NCI-H510A (cell line): ENCODE results near the gene ABCF1.
"Not testable (repeated sequence)": the region's sequence is repeated elsewhere in the genome, so short reads cannot be mapped to it uniquely, and the experiment has no call there.

Experiments used
- DNase-seq: peaks from one replicate; lab custom pipeline; 2025; lab: John Stamatoyannopoulos, UW

ABCF1 gene

GRCh38 chr6:30571075-30571761 is at the start of gene ABCF1:
Gene ABCF1 (plus strand): TSS chr6:30571442. CDS start chr6:30571488, 46 bp downstream.
- DNase-seq, result peak; percentile 92

DNA sequence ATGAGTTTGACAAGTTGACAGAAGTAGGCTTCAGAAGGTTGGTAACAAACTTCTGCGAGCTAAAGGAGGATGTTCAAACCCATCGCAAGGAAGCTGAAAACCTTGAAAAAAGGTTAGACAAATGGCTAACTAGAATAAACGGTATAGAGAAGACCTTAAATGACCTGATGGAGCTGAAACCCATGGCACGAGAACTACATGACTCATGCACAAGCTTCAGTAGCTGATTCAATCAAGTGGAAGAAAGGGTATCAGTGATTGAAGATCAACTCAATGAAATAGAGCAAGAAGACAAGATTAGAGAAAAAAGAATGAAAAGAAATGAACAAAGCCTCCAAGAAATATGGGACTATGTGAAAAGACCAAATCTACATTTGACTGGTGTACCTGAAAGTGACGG is 49.3 kb upstream of the ABCF1 start:
- not testable (repeated sequence) for DNase-seq

- not testable (repeated sequence) for DNase-seq
Measured at GRCh38 chr6:30526444-30526843, 44.8 kb upstream of the ABCF1 start.

DNA sequence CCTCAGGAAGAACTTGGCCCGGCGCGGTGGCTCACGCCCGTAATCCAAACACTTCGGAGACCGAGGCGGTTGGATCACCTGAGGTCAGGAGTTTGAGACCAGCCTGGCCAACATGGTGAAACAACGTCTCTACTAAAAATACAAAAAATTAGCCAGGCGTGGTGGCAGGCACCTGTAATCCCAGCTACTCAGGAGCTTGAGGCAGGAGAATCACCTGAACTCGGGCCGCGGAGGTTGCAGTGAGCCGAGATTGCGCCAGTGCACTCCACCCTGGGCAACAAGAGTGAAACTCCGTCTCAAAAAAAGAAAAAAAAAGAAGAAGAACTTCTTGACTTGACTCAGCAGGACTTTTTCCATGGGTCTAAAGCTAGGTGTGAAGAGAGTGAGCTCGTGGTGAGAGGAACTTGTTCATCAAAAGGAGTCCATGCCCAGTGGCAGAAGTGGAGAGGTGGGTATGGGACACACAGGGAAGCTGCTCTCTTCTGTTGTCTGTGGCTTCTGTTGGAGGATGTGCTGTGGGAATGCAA is 41.8 kb upstream of the ABCF1 start:
- not testable (repeated sequence) for DNase-seq

GRCh38 chr6:30530014-30530413 is 41.2 kb upstream of the ABCF1 start:
- no peak for DNase-seq

DNA sequence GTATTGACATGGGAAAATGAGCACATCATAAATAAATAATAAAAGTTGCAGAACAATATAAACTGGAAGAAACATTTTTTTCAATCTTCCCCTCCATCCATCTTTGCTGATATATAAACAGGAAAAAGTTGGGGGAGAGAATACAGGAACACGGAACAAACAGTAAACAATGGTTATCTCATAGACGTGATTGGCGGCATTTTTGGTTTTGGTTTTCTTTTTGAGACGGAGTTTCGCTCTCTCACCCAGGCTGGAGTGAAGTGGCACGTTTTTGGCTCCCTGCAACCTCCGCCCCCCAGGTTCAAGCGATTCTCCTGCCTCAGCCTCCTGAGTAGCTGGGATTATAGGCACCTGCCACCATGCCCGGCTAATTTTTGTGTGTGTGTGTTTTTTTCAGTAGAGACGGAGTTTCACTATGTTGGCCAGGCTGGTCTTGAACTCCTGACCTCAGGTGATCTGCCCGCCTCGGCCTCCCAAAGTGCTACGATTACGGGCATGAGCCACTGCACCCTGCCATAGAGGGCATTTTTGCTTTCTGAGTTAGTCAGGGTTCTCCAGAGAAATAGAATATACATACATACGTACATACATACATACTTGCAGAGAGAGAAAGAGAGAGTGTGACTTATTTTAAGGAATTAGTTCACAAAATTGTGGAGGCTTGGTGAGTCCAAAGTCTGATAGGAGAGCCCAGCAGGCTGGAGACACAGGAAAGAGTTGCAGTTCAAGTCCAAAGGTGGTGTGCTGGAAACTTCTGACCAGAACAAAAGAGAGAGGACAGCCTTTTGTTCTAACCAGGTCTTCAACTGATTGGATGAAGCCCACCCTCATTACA is 37.6 kb upstream of the ABCF1 start:
- no peak for DNase-seq

DNA sequence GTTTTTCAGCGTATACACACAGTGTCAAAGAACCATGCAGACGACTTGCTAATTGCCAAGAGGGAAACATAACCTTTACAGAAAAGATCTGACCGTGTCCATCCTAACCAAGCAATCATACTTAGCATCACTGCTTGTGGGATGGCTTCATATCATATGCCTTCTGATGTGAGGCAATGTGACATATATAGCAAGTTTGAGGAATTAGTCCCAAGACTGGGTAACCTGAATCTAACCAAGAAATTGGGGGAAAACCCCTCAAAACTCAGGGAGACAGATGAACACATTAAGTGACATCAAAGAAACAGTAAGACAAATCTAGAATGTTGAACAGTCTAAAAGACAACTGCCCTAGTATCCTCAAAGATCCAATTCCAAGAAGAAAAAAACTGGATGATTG is 33.3 kb upstream of the ABCF1 start:
- DNase-seq, result no peak

GRCh38 chr6:30541515-30542403 is 29.5 kb upstream of the ABCF1 start:
- DNase-seq, result peak; percentile 69

GRCh38 chr6:30542404-30542725 is 28.9 kb upstream of the ABCF1 start:
- no peak for DNase-seq

GRCh38 chr6:30542915-30543314 is 28.3 kb upstream of the ABCF1 start:
- no peak for DNase-seq

DNA sequence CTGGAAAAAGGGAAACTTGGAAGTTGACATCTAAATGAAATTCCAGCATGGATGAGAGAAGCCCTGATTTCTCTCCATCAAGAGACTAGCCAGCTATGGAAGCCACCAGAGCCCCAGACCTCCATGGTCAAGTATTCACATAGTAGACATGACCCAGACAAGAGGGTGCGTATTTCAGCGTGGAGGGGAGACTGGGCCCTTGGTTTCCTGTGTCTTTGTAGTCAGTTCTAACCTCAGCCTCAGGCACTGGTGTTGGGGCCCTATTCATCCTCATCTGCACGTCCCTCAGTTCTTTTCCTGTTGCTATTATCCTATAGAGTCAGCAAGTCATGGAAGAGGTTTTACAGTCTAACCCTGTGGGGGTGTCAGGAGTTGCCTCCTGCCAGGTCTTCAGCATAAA is 27.4 kb upstream of the ABCF1 start:
- DNase-seq, result no peak

DNA sequence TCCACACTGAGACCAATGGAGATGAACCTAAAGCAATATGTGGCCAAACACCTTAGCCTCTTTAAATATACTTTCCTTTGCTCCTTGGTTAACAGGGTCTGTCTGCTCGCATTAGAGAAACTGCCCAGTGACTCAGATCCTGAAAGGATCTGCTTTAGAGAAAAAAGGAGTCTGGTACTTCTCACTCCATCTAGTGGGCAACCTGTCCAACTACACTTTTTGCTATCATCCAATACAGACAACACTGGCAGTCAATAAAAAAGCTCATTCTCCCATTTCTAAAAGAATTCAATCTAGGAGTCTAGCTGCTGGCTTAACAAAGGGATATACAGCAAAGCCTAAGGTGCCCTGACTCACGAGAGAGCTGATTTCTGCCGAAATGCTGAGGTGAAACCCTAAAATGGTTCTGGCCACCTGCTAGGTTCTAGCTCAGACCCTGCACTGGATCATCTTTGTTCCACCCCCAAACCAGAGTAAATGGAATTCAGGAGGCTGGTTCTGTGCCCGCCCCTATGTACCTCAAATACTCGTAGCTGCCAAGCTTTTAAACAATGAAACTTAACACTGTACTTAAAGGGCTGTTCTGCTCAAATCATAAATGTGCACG is 26.5 kb upstream of the ABCF1 start:
- DNase-seq, result peak; percentile 1

DNA sequence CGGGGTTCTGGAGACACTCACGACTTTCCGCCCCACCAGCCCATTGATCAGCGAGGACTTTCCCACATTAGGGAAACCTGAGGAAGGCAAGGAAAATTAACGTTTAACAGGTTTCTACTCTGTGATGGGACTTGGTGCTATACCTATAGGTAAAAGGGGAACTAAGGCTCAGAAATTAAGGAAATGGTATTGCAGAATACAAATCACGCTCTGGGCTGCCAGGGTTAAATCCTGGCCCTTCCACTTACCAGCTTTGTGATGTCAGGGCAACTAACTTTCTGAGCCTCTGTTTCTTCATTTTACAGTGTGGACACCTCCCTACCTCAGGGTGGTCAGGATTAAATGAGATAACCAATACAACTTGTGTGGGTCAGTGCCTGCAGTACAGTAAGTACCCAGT is 23.8 kb upstream of the ABCF1 start:
- DNase-seq, result no peak

DNA sequence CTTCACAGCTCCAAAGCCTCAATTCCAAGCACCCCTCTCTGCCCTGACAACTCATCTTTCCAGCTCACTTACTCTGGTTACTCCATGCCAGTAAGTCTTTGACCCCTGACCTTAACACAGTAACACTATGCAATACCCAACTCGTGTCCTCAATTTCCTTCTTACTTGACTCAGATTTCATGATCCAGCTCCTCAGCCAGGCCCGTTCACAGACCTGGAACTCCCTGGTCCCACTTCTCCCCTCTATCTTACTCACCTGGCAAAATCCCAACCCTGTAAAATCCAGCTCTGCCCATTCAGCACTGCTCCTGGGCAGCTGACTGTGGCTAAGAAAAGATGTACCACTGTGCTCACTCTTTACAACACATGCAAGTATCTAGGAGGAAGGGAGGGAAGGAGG is 22.9 kb upstream of the ABCF1 start:
- DNase-seq, result no peak

DNA sequence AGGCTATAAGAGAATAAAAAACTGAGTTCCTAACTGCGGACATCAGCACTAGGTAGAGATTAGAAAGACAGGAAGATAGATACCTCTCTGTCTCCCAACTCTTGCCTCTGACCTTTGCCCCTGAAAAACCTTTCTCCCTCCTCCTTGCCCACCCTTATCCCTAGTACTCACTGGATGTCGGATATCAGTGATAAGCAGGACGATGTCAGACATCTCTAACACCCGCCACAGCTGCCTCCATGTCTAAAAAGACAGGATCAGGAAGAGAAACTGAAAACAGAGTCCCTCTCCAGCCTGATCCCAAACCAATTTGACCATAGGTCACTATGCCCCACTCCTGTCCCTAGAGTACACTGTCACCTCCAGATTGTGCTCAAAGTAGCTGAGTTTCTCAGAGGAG is 16.8 kb upstream of the ABCF1 start:
- no peak for DNase-seq

- DNase-seq, result no peak
Measured at GRCh38 chr6:30554962-30555815, 16.1 kb upstream of the ABCF1 start.

- DNase-seq, result no peak
Measured at GRCh38 chr6:30555816-30556065, 15.5 kb upstream of the ABCF1 start.

- DNase-seq, result peak; percentile 90
Measured at GRCh38 chr6:30556066-30556905, 15.0 kb upstream of the ABCF1 start, which contains the start of gene GNL1. Gene GNL1 (minus strand): TSS chr6:30556489. CDS start chr6:30556203, 286 bp downstream.

DNA sequence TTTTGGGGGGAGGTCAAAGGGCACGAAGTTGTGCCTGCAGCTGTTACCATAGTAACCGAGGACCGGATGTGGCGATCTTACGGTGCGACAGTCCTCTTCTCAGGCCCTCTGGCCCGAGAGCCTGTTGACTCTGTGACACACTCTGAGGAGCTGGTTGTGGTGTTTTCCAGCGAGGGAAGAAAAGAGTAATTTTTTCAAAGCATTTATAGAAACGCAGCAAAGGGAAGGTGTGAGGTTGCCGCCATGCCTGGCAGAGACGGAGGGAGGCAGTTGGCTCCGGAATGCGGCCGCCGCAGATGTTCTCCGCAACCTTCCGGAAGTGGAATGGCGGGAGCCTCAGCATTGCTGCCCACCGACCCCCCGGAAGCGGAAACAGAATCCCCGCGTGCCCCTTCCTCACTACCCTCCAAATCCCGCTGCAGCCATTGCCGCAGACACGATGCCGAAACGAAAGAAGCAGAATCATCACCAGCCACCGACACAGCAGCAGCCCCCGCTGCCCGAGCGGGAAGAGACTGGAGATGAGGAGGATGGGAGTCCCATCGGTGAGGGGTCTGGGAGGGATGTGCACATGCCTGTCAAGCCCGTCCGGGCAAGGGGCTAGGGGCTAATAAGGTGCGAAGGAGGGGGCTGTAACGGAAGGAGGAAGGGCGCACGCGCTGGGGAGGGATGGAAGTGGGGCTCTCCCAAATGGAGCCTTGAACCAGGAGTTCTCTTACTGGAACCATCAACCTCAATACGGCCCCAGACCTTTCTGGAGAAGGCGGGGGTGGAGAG is 14.1 kb upstream of the ABCF1 start, which contains the start of gene PRR3:
PRR3 (plus strand) TSS at position 390 of the 777 bp plus-strand sequence; CDS start at position 440, 50 bp downstream.
- DNase-seq, result peak; percentile 89
